ENCODE data around the gene THAP2.

DNA sequence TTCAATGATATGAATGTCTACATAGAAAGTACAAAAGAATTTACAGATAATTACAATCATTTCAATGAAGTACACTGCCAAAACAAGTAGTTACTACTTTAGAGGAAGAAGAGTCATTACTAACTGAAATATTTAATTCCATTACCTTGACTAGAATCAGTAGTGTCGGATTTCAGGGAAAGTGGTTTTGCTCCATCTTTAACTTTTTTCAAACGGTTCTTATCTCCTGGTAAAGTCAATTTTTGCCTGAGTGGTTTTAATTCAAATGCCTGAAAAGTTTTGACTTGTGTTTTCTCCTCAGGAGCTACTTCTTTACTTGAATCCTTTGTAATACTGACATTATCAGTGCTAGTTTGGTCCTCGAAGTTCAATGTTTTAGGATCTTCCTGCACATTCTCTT is 7.4 kb upstream of the THAP2 start:
- TF ChIP-seq TAF1 (IDR thresholded peaks at IDR 0.05; ENCODE audit: borderline replicate concordance, insufficient read depth, low read length) = no peak
- TF ChIP-seq, protein P1, sequence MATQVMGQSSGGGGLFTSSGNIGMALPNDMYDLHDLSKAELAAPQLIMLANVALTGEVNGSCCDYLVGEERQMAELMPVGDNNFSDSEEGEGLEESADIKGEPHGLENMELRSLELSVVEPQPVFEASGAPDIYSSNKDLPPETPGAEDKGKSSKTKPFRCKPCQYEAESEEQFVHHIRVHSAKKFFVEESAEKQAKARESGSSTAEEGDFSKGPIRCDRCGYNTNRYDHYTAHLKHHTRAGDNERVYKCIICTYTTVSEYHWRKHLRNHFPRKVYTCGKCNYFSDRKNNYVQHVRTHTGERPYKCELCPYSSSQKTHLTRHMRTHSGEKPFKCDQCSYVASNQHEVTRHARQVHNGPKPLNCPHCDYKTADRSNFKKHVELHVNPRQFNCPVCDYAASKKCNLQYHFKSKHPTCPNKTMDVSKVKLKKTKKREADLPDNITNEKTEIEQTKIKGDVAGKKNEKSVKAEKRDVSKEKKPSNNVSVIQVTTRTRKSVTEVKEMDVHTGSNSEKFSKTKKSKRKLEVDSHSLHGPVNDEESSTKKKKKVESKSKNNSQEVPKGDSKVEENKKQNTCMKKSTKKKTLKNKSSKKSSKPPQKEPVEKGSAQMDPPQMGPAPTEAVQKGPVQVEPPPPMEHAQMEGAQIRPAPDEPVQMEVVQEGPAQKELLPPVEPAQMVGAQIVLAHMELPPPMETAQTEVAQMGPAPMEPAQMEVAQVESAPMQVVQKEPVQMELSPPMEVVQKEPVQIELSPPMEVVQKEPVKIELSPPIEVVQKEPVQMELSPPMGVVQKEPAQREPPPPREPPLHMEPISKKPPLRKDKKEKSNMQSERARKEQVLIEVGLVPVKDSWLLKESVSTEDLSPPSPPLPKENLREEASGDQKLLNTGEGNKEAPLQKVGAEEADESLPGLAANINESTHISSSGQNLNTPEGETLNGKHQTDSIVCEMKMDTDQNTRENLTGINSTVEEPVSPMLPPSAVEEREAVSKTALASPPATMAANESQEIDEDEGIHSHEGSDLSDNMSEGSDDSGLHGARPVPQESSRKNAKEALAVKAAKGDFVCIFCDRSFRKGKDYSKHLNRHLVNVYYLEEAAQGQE (IDR thresholded peaks at IDR 0.05; ENCODE audit: insufficient read depth in 1 of 2, low read depth in 2 of 2, low read length in 2 of 2) = no peak
- TF ChIP-seq POLR2AphosphoS5 (IDR thresholded peaks at IDR 0.05; ENCODE audit: low read depth, low read length) = no peak

Measured in PFSK-1 (cell line).